IMR-90 (cell line): ENCODE measurements around the gene FAM168A. TPM values are rescaled to one million over a fixed set of nuclear protein-coding genes. Genes with fewer than 3 reads are reported as not detected.

ENCODE experiments used
- ATAC-seq: fragments of 200-7000 bp; cut with Tn5 transposase; 2 replicates; pipeline ENCODE4 v1.9.1; 2020; ENCODE audit warnings: low read depth, mild to moderate bottlenecking, moderate library complexity
- BruUV-seq: library from RNA; stranded (reverse); fragments of 400-500 nt; replicated peaks from 2 replicates; lab custom pipeline; 2021; lab: Mats Ljungman, UMichigan
- CTCF ChIA-PET: fragments of 300-600 bp; formaldehyde crosslinking; extraction: SDS; loops from one replicate; lab custom pipeline; 2021; ENCODE audit warnings: antibody characterized with exemption; lab: Yijun Ruan, JAX
- POLR2A ChIA-PET: fragments of 300-600 bp; sonication (Branson Sonifier 250); formaldehyde crosslinking; loops from one replicate; lab custom pipeline; 2022; ENCODE audit warnings: antibody characterized with exemption; ENCODE audit not compliant: unreplicated experiment; lab: Charles Lee
- DNase-seq: peaks from one replicate; pipeline ENCODE4 v3.0.0; 2013
- H2AFZ ChIP-seq: replicated peaks from 2 replicates; pipeline ENCODE3; 2013; ENCODE audit warnings: low read length, mild to moderate bottlenecking; ENCODE audit not compliant: poor library complexity
- H2AK5ac ChIP-seq: 2 replicates; pipeline ENCODE4 v1.6.1; 2013; ENCODE audit warnings: low read depth, low read length, inconsistent platforms
- H2AK9ac ChIP-seq: replicated peaks from 2 replicates; pipeline ENCODE3; 2013; ENCODE audit warnings: mild to moderate bottlenecking, low read depth, low read length, moderate library complexity; ENCODE audit not compliant: poor library complexity
- H2BK120ac ChIP-seq: 2 replicates; pipeline ENCODE4 v1.6.1; 2013; ENCODE audit warnings: low read depth, low read length, inconsistent platforms
- H2BK15ac ChIP-seq: 3 replicates; pipeline ENCODE4 v1.6.1; 2013; ENCODE audit warnings: low read depth, low read length, inconsistent platforms
- H2BK20ac ChIP-seq: 2 replicates; pipeline ENCODE4 v1.6.1; 2013; ENCODE audit warnings: low read depth, mild to moderate bottlenecking, inconsistent platforms, low read length, moderate library complexity
- H2BK5ac ChIP-seq: 2 replicates; pipeline ENCODE4 v1.6.1; 2013; ENCODE audit warnings: mild to moderate bottlenecking, low read depth, low read length, inconsistent platforms; ENCODE audit not compliant: poor library complexity, severe bottlenecking
- H3K14ac ChIP-seq: replicated peaks from 2 replicates; pipeline ENCODE4 v1.6.1; 2013; ENCODE audit warnings: low read depth, low read length, inconsistent platforms
- H3K18ac ChIP-seq: 2 replicates; pipeline ENCODE4 v1.6.1; 2013; ENCODE audit warnings: low read depth, low read length, control low read depth
- H3K23ac ChIP-seq: 2 replicates; pipeline ENCODE4 v1.6.1; 2013; ENCODE audit warnings: low read depth, low read length, inconsistent platforms
- H3K27ac ChIP-seq: 2 replicates; pipeline ENCODE4 v1.5.1; 2013; ENCODE audit warnings: mild to moderate bottlenecking, control low read depth, low read length; ENCODE audit not compliant: insufficient read depth
- H3K27me3 ChIP-seq: 2 replicates; pipeline ENCODE4 v1.6.1; 2013; ENCODE audit warnings: low read length; ENCODE audit not compliant: control insufficient read depth, insufficient read depth
- H3K36me3 ChIP-seq: 2 replicates; pipeline ENCODE4 v1.6.1; 2013; ENCODE audit warnings: low read length, mixed read lengths; ENCODE audit not compliant: control insufficient read depth, insufficient read depth
- H3K4ac ChIP-seq: 2 replicates; pipeline ENCODE4 v1.6.1; 2013; ENCODE audit warnings: low read depth, low read length, inconsistent platforms
- H3K4me1 ChIP-seq: 2 replicates; pipeline ENCODE4 v1.6.1; 2013; ENCODE audit warnings: low read length, mixed read lengths; ENCODE audit not compliant: control insufficient read depth, insufficient read depth
- H3K4me2 ChIP-seq: 2 replicates; pipeline ENCODE4 v1.6.1; 2013; ENCODE audit warnings: low read depth, mild to moderate bottlenecking, control low read depth, low read length, moderate library complexity
- H3K4me3 ChIP-seq: 2 replicates; pipeline ENCODE4 v1.5.1; 2013; ENCODE audit warnings: low read depth, mild to moderate bottlenecking, control low read depth, low read length, moderate library complexity; ENCODE audit not compliant: insufficient read depth
- H3K56ac ChIP-seq: 2 replicates; pipeline ENCODE4 v1.6.1; 2013; ENCODE audit warnings: low read length, inconsistent platforms; ENCODE audit not compliant: insufficient read depth; ENCODE audit errors: extremely low read depth
- H3K79me1 ChIP-seq, 2 experiments: 2 replicates each; pipeline ENCODE4 v1.6.1; 2013; ENCODE audit warnings: low read length in 2 of 2, inconsistent platforms in 1 of 2, low read depth in 1 of 2
- H3K9ac ChIP-seq: 2 replicates; pipeline ENCODE4 v1.6.1; 2013; ENCODE audit warnings: low read depth, low read length, control low read depth
- H3K9me1 ChIP-seq: 2 replicates; pipeline ENCODE4 v1.6.1; 2013; ENCODE audit warnings: low read length, inconsistent platforms; ENCODE audit not compliant: insufficient read depth
- H3K9me3 ChIP-seq: 2 replicates; pipeline ENCODE4 v1.6.1; 2013; ENCODE audit warnings: low read length; ENCODE audit not compliant: control insufficient read depth, insufficient read depth
- H4K20me1 ChIP-seq: 2 replicates; pipeline ENCODE4 v1.6.1; 2013; ENCODE audit warnings: low read length, inconsistent platforms; ENCODE audit not compliant: insufficient read depth
- H4K5ac ChIP-seq: 2 replicates; pipeline ENCODE4 v1.6.1; 2013; ENCODE audit warnings: mild to moderate bottlenecking, low read depth, low read length, control low read depth
- H4K8ac ChIP-seq, 2 experiments: 2 replicates each; pipeline ENCODE4 v1.6.1; 2013; ENCODE audit warnings: low read depth in 2 of 2, low read length in 2 of 2, control low read depth in 1 of 2, inconsistent platforms in 1 of 2
- H4K91ac ChIP-seq: 2 replicates; pipeline ENCODE4 v1.6.1; 2013; ENCODE audit warnings: low read depth, low read length, inconsistent platforms; ENCODE audit not compliant: insufficient read depth
- FOS ChIP-seq: fragments of 150-350 bp; IDR thresholded peaks from 2 replicates; pipeline ENCODE4 v1.6.1; 2016; ENCODE audit warnings: low read depth, low read length
- MAZ ChIP-seq: IDR thresholded peaks from 2 replicates; pipeline ENCODE4 v1.6.1; 2012; ENCODE audit warnings: low read depth, mild to moderate bottlenecking, low read length, improper control_type of control experiment, moderate library complexity, borderline replicate concordance
- NFE2L2 ChIP-seq: fragments of 150-350 bp; IDR thresholded peaks from 2 replicates; pipeline ENCODE4 v1.6.1; 2016; ENCODE audit warnings: low read depth, mild to moderate bottlenecking, low read length
- RAD21 ChIP-seq: IDR thresholded peaks from 2 replicates; pipeline ENCODE4 v1.6.1; 2012; ENCODE audit warnings: low read length, improper control_type of control experiment
- RCOR1 ChIP-seq: IDR thresholded peaks from 2 replicates; pipeline ENCODE4 v1.6.1; 2012; ENCODE audit warnings: mild to moderate bottlenecking, low read length, improper control_type of control experiment; ENCODE audit not compliant: insufficient replicate concordance
- RFX5 ChIP-seq: IDR thresholded peaks from 2 replicates; pipeline ENCODE4 v1.8.0; 2012; ENCODE audit warnings: low read depth, mild to moderate bottlenecking, low read length, moderate library complexity
- SMC3 ChIP-seq: fragments of 150-350 bp; IDR thresholded peaks from 2 replicates; pipeline ENCODE4 v1.6.1; 2016; ENCODE audit warnings: low read depth, mild to moderate bottlenecking, antibody characterized with exemption, low read length, moderate library complexity
- WGBS, 2 experiments: methylation state at CpG; one replicate each; pipeline versions ENCODE4 v1.1.5 to v1.1.7; 2013; ENCODE audit warnings: missing lambda C conversion rate in 2 of 2; ENCODE audit not compliant: insufficient read length in 1 of 2; ENCODE audit errors: extremely low coverage in 2 of 2; 5-methylcytosine and 5-hydroxymethylcytosine counted together
- dilution Hi-C: fragments of 300-500 bp; cut with HindIII; formaldehyde crosslinking; loops from one replicate; pipeline ENCODE4 v1.14.3; 2018; ENCODE audit warnings: low sequenced_read_pairs; ENCODE audit not compliant: unreplicated experiment
- in situ Hi-C: fragments of 300-500 bp; cut with MboI; formaldehyde crosslinking; loops from 3 replicates; pipeline ENCODE4 v1.14.3; 2019; ENCODE audit warnings: low sequenced_read_pairs, inconsistent platforms, mixed read lengths
- intact Hi-C: fragments of 100-400 bp; cut with micrococcal nuclease; formaldehyde crosslinking; loops from 2 replicates; pipeline ENCODE4 v1.10.0; 2022
- polyA plus RNA-seq, 3 experiments: library from polyadenylated mRNA; depleted of rRNA; stranded (reverse); fragments of >200 nt; gene quantifications; 2 replicates each; pipeline ENCODE4 v1.2.3, GENCODE V29; 2012; ENCODE audit warnings: low replicate concordance in 1 of 3
- total RNA-seq: library from RNA; depleted of rRNA; stranded (reverse); fragments of >200 nt; gene quantifications from 2 replicates; pipeline ENCODE4 v1.2.3, GENCODE V29; 2012
- TF ChIP-seq, protein P1 (sequence below): fragments of 150-350 bp; IDR thresholded peaks from 2 replicates; pipeline ENCODE4 v1.6.1; 2016; ENCODE audit warnings: low read depth, mild to moderate bottlenecking, low read length, moderate library complexity, borderline replicate concordance
- TF ChIP-seq, protein P2 (sequence below): conservative IDR thresholded peaks from 2 replicates; pipeline ENCODE4 v1.5.1; 2012; ENCODE audit warnings: mild to moderate bottlenecking, low read depth, low read length, improper control_type of control experiment

Gene FAM168A
- total and polyA plus RNA-seq, 2 of the 4 experiments (the other 2 are of a cell fraction) = 13.1 to 22.8 TPM

DNA sequence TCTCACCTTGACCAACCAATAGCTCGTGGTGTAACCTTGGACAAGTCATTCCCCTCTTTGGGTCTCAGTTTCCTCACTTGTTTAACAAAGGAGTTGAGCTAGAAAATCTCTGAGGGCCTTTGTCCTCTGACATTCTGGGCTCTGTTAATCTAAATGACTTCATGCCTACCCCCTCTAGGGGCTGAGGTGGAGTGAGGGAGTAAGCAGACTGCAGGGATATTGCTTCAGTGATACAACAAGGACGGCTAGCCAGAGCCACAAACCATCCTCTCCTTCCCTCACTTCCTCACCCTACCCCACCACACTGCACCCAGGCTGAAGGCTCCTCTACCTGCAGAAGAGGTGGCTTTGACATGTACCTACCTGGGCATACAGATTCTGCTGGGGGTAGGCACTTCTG, 186.9 kb downstream of the FAM168A start:
- Histone ChIP-seq H2BK120ac (no peak overlapping the region), H3K4me2 (no peak overlapping the region; the same call in 1 of the 2 replicates), H3K27me3 (no peaks in the 10 kb centered on the region), H2BK15ac (no peak overlapping the region), H2AK5ac (peak overlapping the region; percentile 82; the same call in 1 of the 2 replicates), H3K4me3 (no peak overlapping the region), H3K18ac (no peak overlapping the region), H3K79me1 (peaks cover 3 to 9% of the 10 kb centered on the region in 2 experiments; a peak in 3 of 4 replicates), H3K9me1 (peaks cover 17% of the 10 kb centered on the region), H2BK20ac (no peak overlapping the region), H4K5ac (no peak overlapping the region), H4K20me1 (no peaks in the 10 kb centered on the region; the same call in 1 of the 2 replicates), H3K23ac (no peak overlapping the region), H2AFZ (no peak overlapping the region), H3K9ac (no peak overlapping the region), H4K8ac (peak overlapping the region in 1 of 2 experiments; percentile 5; a peak in 1 of 4 replicates), H3K14ac (0 out of 2 replicates have a peak overlapping the region, but pooled peaks have one; percentile 17), H3K9me3 (no peaks in the 10 kb centered on the region), H2AK9ac (no peak overlapping the region), H3K36me3 (peaks cover 19% of the 10 kb centered on the region), H3K4me1 (peaks cover 8% of the 10 kb centered on the region), H2BK5ac (no peak overlapping the region), H4K91ac (no peak overlapping the region), H3K4ac (peak overlapping the region; percentile 36; the same call in 1 of the 2 replicates), H3K27ac (no peak overlapping the region), H3K56ac (no peak overlapping the region)
- no TSS peak for BruUV-seq
- ChIA-PET POLR2A (no interaction called here), CTCF (no interaction called here)
- in situ Hi-C loops (no loop called here), intact Hi-C loops (no loop called here), dilution Hi-C loops (no loop called here)
- no peak for ATAC-seq
- 86% methylated on average over 1 of the region's 2 CpGs; no CpG with 5 or more reads in 1 of the 2 experiments for WGBS, 2 experiments
- TF ChIP-seq, protein P1, sequence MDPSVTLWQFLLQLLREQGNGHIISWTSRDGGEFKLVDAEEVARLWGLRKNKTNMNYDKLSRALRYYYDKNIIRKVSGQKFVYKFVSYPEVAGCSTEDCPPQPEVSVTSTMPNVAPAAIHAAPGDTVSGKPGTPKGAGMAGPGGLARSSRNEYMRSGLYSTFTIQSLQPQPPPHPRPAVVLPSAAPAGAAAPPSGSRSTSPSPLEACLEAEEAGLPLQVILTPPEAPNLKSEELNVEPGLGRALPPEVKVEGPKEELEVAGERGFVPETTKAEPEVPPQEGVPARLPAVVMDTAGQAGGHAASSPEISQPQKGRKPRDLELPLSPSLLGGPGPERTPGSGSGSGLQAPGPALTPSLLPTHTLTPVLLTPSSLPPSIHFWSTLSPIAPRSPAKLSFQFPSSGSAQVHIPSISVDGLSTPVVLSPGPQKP = no peak
- TF ChIP-seq MAZ (no peak), RFX5 (no peak), RAD21 (no peak), FOS (no peak), SMC3 (no peak), RCOR1 (no peak), NFE2L2 (no peak)
- TF ChIP-seq, protein P2, sequence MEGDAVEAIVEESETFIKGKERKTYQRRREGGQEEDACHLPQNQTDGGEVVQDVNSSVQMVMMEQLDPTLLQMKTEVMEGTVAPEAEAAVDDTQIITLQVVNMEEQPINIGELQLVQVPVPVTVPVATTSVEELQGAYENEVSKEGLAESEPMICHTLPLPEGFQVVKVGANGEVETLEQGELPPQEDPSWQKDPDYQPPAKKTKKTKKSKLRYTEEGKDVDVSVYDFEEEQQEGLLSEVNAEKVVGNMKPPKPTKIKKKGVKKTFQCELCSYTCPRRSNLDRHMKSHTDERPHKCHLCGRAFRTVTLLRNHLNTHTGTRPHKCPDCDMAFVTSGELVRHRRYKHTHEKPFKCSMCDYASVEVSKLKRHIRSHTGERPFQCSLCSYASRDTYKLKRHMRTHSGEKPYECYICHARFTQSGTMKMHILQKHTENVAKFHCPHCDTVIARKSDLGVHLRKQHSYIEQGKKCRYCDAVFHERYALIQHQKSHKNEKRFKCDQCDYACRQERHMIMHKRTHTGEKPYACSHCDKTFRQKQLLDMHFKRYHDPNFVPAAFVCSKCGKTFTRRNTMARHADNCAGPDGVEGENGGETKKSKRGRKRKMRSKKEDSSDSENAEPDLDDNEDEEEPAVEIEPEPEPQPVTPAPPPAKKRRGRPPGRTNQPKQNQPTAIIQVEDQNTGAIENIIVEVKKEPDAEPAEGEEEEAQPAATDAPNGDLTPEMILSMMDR = no peak
- no peak for DNase-seq
